Stimulated activated CD8-positive, alpha-beta memory T cell treated with anti-CD3 and anti-CD28 coated beads, Interleukin-2, amount 100 ng/mL, for 1 hour (primary cell): Measurements from ENCODE around the gene AGBL4.
A peak's percentile ranks its signal among the peaks of the same experiment; 100 is the strongest.
"Not testable (repeated sequence)": the region's sequence is repeated elsewhere in the genome, so short reads cannot be mapped to it uniquely, and the experiment has no call there.

Source experiments
- DNase-seq, 2 donors: peaks; one replicate each; pipeline ENCODE4 v3.0.0-alpha.2; 2020; ENCODE audit warnings: low read depth in 2 of 2

Gene AGBL4

GRCh38 chr1:48547561-48548220, 1476.1 kb downstream of the AGBL4 start:
- DNase-seq = no peak

GRCh38 chr1:48543854-48544253, 1479.9 kb downstream of the AGBL4 start:
- DNase-seq = no peak

- DNase-seq = no peak
Measured at GRCh38 chr1:48540587-48540986, 1483.2 kb downstream of the AGBL4 start.

GRCh38 chr1:48536477-48536876, 1487.3 kb downstream of the AGBL4 start:
- DNase-seq = no peak

- no peak for DNase-seq
Measured at GRCh38 chr1:48532976-48533375, 1490.8 kb downstream of the AGBL4 start.

GRCh38 chr1:48530727-48531351, 1492.9 kb downstream of the AGBL4 start:
- no peak for DNase-seq

GRCh38 chr1:48527051-48527450, 1496.7 kb downstream of the AGBL4 start:
- no peak for DNase-seq

GRCh38 chr1:48526008-48526710, 1497.6 kb downstream of the AGBL4 start:
- no peak for DNase-seq

- no peak for DNase-seq
Measured at GRCh38 chr1:48524892-48525467, 1498.8 kb downstream of the AGBL4 start.

- DNase-seq = no peak
Measured at GRCh38 chr1:48523558-48523957, 1500.2 kb downstream of the AGBL4 start.

- not testable (repeated sequence) for DNase-seq
Measured at GRCh38 chr1:48519896-48520295, 1503.9 kb downstream of the AGBL4 start.

- DNase-seq = no peak
Measured at GRCh38 chr1:48506870-48507269, 1516.9 kb downstream of the AGBL4 start.

GRCh38 chr1:48500541-48501450, 1523.0 kb downstream of the AGBL4 start:
- no peak for DNase-seq

GRCh38 chr1:48499211-48499735, 1524.5 kb downstream of the AGBL4 start:
- no peak for DNase-seq

GRCh38 chr1:48498096-48498791, 1525.5 kb downstream of the AGBL4 start:
- DNase-seq = peak; percentile 27 to 47

- DNase-seq = no peak
Measured at GRCh38 chr1:48495911-48496310, 1527.8 kb downstream of the AGBL4 start.

GRCh38 chr1:48495166-48495565, 1528.6 kb downstream of the AGBL4 start:
- no peak for DNase-seq

- no peak for DNase-seq
Measured at GRCh38 chr1:48493970-48494769, 1529.6 kb downstream of the AGBL4 start.

GRCh38 chr1:48493041-48493440, 1530.7 kb downstream of the AGBL4 start:
- no peak for DNase-seq

- no peak for DNase-seq
Measured at GRCh38 chr1:48492392-48492791, 1531.4 kb downstream of the AGBL4 start.
